Coronary artery (tissue), 2 donors: Measurements from ENCODE around the gene POU4F3.

Experiments
- DNase-seq: peaks from one replicate; pipeline ENCODE4 v3.0.0-alpha.2; 2017; ENCODE audit warnings: low spot score
- H3K27ac ChIP-seq, 2 donors: fragments of 200-600 bp; sonication (generic); one replicate each; pipeline ENCODE4 v1.5.1; 2016 to 2019
- H3K4me3 ChIP-seq: fragments of 200-600 bp; sonication (generic); 2 replicates; pipeline ENCODE4 v1.5.1; 2016; ENCODE audit warnings: mild to moderate bottlenecking, moderate library complexity
- TF ChIP-seq, protein P1 (sequence below): fragments of 200-600 bp; sonication (generic); IDR thresholded peaks from one replicate; pipeline ENCODE4 v1.5.1; 2019; ENCODE audit warnings: antibody characterized with exemption

POU4F3 gene

DNA sequence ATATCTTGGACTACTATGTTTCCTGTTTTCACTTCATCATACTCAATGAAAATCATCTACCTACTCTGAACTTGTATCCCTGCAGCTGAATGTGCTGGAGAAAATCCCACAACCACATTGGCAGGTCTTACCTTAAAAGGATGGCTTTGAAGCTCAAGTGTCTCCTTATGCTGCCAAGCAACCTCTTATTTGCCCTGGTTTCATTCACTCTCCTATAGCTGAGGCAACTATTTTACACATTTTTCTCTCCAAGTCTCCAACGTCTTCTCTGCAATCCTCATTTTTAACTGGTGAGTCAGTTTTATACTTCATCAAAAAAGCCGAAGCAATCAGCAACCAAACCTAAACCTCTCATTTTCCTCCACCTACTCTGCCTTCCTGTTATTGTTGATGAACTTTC lies 49.7 kb downstream of the POU4F3 start:
- H3K27ac ChIP-seq: no peak overlapping the region
- TF ChIP-seq, protein P1, sequence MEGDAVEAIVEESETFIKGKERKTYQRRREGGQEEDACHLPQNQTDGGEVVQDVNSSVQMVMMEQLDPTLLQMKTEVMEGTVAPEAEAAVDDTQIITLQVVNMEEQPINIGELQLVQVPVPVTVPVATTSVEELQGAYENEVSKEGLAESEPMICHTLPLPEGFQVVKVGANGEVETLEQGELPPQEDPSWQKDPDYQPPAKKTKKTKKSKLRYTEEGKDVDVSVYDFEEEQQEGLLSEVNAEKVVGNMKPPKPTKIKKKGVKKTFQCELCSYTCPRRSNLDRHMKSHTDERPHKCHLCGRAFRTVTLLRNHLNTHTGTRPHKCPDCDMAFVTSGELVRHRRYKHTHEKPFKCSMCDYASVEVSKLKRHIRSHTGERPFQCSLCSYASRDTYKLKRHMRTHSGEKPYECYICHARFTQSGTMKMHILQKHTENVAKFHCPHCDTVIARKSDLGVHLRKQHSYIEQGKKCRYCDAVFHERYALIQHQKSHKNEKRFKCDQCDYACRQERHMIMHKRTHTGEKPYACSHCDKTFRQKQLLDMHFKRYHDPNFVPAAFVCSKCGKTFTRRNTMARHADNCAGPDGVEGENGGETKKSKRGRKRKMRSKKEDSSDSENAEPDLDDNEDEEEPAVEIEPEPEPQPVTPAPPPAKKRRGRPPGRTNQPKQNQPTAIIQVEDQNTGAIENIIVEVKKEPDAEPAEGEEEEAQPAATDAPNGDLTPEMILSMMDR: no peak
- DNase-seq: no peak
- H3K4me3 ChIP-seq: no peak overlapping the region

- TF ChIP-seq, protein P1: no peak
- H3K4me3 ChIP-seq: no peak overlapping the region
- no peak overlapping the region for H3K27ac ChIP-seq
- no peak for DNase-seq
These were observed 51.8 kb downstream of the POU4F3 start for GRCh38 chr5:146390469-146390868.
